GM23338 (cell line): ENCODE measurements around the gene STAT3. TPM values are rescaled to one million over a fixed set of nuclear protein-coding genes. Genes with fewer than 3 reads are reported as not detected.

Experiments used
- ATAC-seq: fragments of 200-7000 bp; cut with Tn5 transposase; 3 replicates; pipeline ENCODE4 v1.9.1; 2020
- DNase-seq: peaks from one replicate; pipeline ENCODE4 v3.0.0-alpha.2; 2015; ENCODE audit warnings: low spot score
- H2AFZ ChIP-seq: fragments of 200-600 bp; sonication (generic); 2 replicates; pipeline ENCODE4 v1.8.0; 2016; ENCODE audit warnings: antibody characterized with exemption, mild to moderate bottlenecking, moderate library complexity
- H3F3A ChIP-seq: fragments of 200-600 bp; sonication (generic); replicated peaks from 2 replicates; pipeline ENCODE4 v1.8.0; 2017; ENCODE audit warnings: antibody characterized with exemption, mixed run types, low read depth
- H3K27ac ChIP-seq: fragments of 200-600 bp; sonication (generic); 2 replicates; pipeline ENCODE4 v1.6.1; 2016; ENCODE audit warnings: low read depth
- H3K27me3 ChIP-seq: fragments of 200-600 bp; sonication (generic); 2 replicates; pipeline ENCODE4 v1.8.0; 2016; ENCODE audit warnings: mild to moderate bottlenecking, mixed run types, moderate library complexity; ENCODE audit not compliant: insufficient read depth
- H3K36me3 ChIP-seq: fragments of 200-600 bp; sonication (generic); 2 replicates; pipeline ENCODE4 v1.8.0; 2016; ENCODE audit warnings: mild to moderate bottlenecking; ENCODE audit not compliant: insufficient read depth
- H3K4me1 ChIP-seq: fragments of 200-600 bp; sonication (generic); 2 replicates; pipeline ENCODE4 v1.8.0; 2016; ENCODE audit warnings: mild to moderate bottlenecking, moderate library complexity; ENCODE audit not compliant: insufficient read depth
- H3K4me2 ChIP-seq: fragments of 200-600 bp; sonication (generic); 2 replicates; pipeline ENCODE4 v1.7.1; 2017; ENCODE audit warnings: mixed run types
- H3K4me3 ChIP-seq: fragments of 200-600 bp; sonication (generic); 2 replicates; pipeline ENCODE4 v1.6.1; 2016; ENCODE audit warnings: mixed run types
- H3K79me2 ChIP-seq: fragments of 200-600 bp; sonication (generic); replicated peaks from 2 replicates; pipeline ENCODE4 v1.8.0; 2017; ENCODE audit warnings: mild to moderate bottlenecking; ENCODE audit not compliant: insufficient read depth
- H3K9me2 ChIP-seq: fragments of 200-600 bp; sonication (generic); 2 replicates; pipeline ENCODE4 v1.8.0; 2017; ENCODE audit not compliant: insufficient read depth
- H4K20me1 ChIP-seq: fragments of 200-600 bp; sonication (generic); replicated peaks from 2 replicates; pipeline ENCODE4 v1.8.0; 2017; ENCODE audit warnings: mild to moderate bottlenecking; ENCODE audit not compliant: insufficient read depth
- H3K27ac Mint-ChIP-seq: 2 replicates; pipeline ENCODE4 v1.8.0; 2020; ENCODE audit warnings: inconsistent platforms, mild to moderate bottlenecking, moderate library complexity, mixed read lengths
- H3K27me3 Mint-ChIP-seq: 3 replicates; pipeline ENCODE4 v1.8.0; 2022; ENCODE audit warnings: low read depth, mild to moderate bottlenecking, moderate library complexity, mixed read lengths, inconsistent platforms; ENCODE audit not compliant: insufficient read depth, poor library complexity
- H3K36me3 Mint-ChIP-seq: 3 replicates; pipeline ENCODE4 v1.8.0; 2021; ENCODE audit warnings: low read depth, mild to moderate bottlenecking, inconsistent platforms, moderate library complexity, mixed read lengths
- H3K4me1 Mint-ChIP-seq: 3 replicates; pipeline ENCODE4 v1.8.0; 2020; ENCODE audit warnings: mild to moderate bottlenecking, inconsistent platforms, mixed read lengths
- H3K4me3 Mint-ChIP-seq: 3 replicates; pipeline ENCODE4 v1.8.0; 2021; ENCODE audit warnings: moderate library complexity, mild to moderate bottlenecking, inconsistent platforms, mixed read lengths
- H3K9me3 Mint-ChIP-seq: 3 replicates; pipeline ENCODE4 v1.8.0; 2020; ENCODE audit warnings: moderate library complexity, mild to moderate bottlenecking, inconsistent platforms, mixed read lengths
- CREB1 ChIP-seq: fragments of 250-450 bp; sonication (Bioruptor Pico); IDR thresholded peaks from 2 replicates; pipeline ENCODE4 v1.5.0; 2020; ENCODE audit warnings: low read depth, mild to moderate bottlenecking, moderate library complexity
- ETS1 ChIP-seq: IDR thresholded peaks from 2 replicates; pipeline ENCODE4 v1.6.1; 2016; ENCODE audit warnings: antibody characterized with exemption
- EZH2 ChIP-seq: fragments of 200-600 bp; sonication (generic); IDR thresholded peaks from one replicate; pipeline ENCODE4 v1.8.0; 2017; ENCODE audit warnings: antibody characterized with exemption, mild to moderate bottlenecking, low read depth; ENCODE audit not compliant: unreplicated experiment
- EZH2phosphoT487 ChIP-seq: fragments of 200-600 bp; sonication (generic); IDR thresholded peaks from one replicate; pipeline ENCODE4 v1.8.1; 2018; ENCODE audit warnings: antibody characterized with exemption; ENCODE audit not compliant: unreplicated experiment
- REST ChIP-seq: IDR thresholded peaks from one replicate; pipeline ENCODE4 v1.6.1; 2018; ENCODE audit warnings: antibody characterized with exemption; ENCODE audit not compliant: unreplicated experiment
- STAT1 ChIP-seq: IDR thresholded peaks from one replicate; pipeline ENCODE4 v1.6.1; 2016; ENCODE audit warnings: antibody characterized with exemption; ENCODE audit not compliant: unreplicated experiment
- ZNF114 ChIP-seq: fragments of 250-450 bp; sonication (Bioruptor Pico); IDR thresholded peaks from 2 replicates; pipeline ENCODE4 v1.5.0; 2020; ENCODE audit warnings: mild to moderate bottlenecking, moderate library complexity
- ZNF331 ChIP-seq: fragments of 250-450 bp; sonication (Bioruptor Pico); IDR thresholded peaks from 2 replicates; pipeline ENCODE4 v1.5.0; 2020; ENCODE audit warnings: low read depth, mild to moderate bottlenecking, moderate library complexity
- polyA plus RNA-seq: library from polyadenylated mRNA; unstranded; fragments of >200 nt; fragmentation: Nextera tagmentation; extraction: Ambion mirVana; gene quantifications from 2 replicates; pipeline ENCODE4 v1.2.1, GENCODE V29; 2016
- total RNA-seq: library from RNA; depleted of rRNA; stranded (reverse); fragments of >200 nt; shearing (Covaris generic); gene quantifications from 2 replicates; pipeline ENCODE4 v1.2.3, GENCODE V29; 2014
- TF ChIP-seq, protein P1 (sequence below): fragments of 250-450 bp; sonication (Bioruptor Pico); IDR thresholded peaks from 2 replicates; pipeline ENCODE4 v1.5.0; 2020; ENCODE audit warnings: mild to moderate bottlenecking, moderate library complexity

Gene STAT3
- total and polyA plus RNA-seq, 2 experiments from 2014 or later, result 49.5 to 78.0 TPM

GRCh38 chr17:42347198-42347597 is 41.0 kb downstream of the STAT3 start:
- peaks cover 9% of the 10 kb centered on the region for H3K36me3 ChIP-seq
- H3K4me1 ChIP-seq, result peaks cover 6% of the 10 kb centered on the region; the same call in 1 of the 2 replicates
- H3K9me3 Mint-ChIP-seq, result no peaks in the 10 kb centered on the region
- DNase-seq (no peak), ATAC-seq (no peak)
- no peak overlapping the region for H3K4me3 ChIP-seq
- peaks cover 24% of the 10 kb centered on the region; the same call in 2 of the 3 replicates for H3K4me1 Mint-ChIP-seq
- H3K4me3 Mint-ChIP-seq, result no peak overlapping the region
- peaks cover 51% of the 10 kb centered on the region for H3K36me3 Mint-ChIP-seq
- H3K27ac ChIP-seq, result no peak overlapping the region
- TF ChIP-seq STAT1 (no peak), EZH2 (no peak), ZNF331 (CRISPR knock-in tag) (no peak), ZNF114 (no peak), REST (no peak), EZH2phosphoT487 (no peak), CREB1 (CRISPR knock-in tag) (no peak), ETS1 (no peak)
- TF ChIP-seq, protein P1, sequence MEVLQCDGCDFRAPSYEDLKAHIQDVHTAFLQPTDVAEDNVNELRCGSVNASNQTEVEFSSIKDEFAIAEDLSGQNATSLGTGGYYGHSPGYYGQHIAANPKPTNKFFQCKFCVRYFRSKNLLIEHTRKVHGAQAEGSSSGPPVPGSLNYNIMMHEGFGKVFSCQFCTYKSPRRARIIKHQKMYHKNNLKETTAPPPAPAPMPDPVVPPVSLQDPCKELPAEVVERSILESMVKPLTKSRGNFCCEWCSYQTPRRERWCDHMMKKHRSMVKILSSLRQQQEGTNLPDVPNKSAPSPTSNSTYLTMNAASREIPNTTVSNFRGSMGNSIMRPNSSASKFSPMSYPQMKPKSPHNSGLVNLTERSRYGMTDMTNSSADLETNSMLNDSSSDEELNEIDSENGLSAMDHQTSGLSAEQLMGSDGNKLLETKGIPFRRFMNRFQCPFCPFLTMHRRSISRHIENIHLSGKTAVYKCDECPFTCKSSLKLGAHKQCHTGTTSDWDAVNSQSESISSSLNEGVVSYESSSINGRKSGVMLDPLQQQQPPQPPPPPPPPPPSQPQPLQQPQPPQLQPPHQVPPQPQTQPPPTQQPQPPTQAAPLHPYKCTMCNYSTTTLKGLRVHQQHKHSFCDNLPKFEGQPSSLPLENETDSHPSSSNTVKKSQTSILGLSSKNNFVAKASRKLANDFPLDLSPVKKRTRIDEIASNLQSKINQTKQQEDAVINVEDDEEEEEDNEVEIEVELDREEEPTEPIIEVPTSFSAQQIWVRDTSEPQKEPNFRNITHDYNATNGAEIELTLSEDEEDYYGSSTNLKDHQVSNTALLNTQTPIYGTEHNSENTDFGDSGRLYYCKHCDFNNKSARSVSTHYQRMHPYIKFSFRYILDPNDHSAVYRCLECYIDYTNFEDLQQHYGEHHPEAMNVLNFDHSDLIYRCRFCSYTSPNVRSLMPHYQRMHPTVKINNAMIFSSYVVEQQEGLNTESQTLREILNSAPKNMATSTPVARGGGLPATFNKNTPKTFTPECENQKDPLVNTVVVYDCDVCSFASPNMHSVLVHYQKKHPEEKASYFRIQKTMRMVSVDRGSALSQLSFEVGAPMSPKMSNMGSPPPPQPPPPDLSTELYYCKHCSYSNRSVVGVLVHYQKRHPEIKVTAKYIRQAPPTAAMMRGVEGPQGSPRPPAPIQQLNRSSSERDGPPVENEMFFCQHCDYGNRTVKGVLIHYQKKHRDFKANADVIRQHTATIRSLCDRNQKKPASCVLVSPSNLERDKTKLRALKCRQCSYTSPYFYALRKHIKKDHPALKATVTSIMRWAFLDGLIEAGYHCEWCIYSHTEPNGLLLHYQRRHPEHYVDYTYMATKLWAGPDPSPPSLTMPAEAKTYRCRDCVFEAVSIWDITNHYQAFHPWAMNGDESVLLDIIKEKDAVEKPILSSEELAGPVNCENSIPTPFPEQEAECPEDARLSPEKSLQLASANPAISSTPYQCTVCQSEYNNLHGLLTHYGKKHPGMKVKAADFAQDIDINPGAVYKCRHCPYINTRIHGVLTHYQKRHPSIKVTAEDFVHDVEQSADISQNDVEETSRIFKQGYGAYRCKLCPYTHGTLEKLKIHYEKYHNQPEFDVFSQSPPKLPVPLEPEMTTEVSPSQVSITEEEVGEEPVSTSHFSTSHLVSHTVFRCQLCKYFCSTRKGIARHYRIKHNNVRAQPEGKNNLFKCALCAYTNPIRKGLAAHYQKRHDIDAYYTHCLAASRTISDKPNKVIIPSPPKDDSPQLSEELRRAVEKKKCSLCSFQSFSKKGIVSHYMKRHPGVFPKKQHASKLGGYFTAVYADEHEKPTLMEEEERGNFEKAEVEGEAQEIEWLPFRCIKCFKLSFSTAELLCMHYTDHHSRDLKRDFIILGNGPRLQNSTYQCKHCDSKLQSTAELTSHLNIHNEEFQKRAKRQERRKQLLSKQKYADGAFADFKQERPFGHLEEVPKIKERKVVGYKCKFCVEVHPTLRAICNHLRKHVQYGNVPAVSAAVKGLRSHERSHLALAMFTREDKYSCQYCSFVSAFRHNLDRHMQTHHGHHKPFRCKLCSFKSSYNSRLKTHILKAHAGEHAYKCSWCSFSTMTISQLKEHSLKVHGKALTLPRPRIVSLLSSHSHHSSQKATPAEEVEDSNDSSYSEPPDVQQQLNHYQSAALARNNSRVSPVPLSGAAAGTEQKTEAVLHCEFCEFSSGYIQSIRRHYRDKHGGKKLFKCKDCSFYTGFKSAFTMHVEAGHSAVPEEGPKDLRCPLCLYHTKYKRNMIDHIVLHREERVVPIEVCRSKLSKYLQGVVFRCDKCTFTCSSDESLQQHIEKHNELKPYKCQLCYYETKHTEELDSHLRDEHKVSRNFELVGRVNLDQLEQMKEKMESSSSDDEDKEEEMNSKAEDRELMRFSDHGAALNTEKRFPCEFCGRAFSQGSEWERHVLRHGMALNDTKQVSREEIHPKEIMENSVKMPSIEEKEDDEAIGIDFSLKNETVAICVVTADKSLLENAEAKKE, result no peak
- peaks cover 3% of the 10 kb centered on the region for H3K27me3 Mint-ChIP-seq
- peaks cover 10% of the 10 kb centered on the region; the same call in 1 of the 2 replicates for H4K20me1 ChIP-seq
- H3F3A ChIP-seq, result peaks cover 7% of the 10 kb centered on the region
- no peaks in the 10 kb centered on the region for H3K27me3 ChIP-seq
- no peak overlapping the region for H3K4me2 ChIP-seq
- no peak overlapping the region for H3K27ac Mint-ChIP-seq
- no peak overlapping the region for H2AFZ ChIP-seq
- no peaks in the 10 kb centered on the region; the same call in 1 of the 2 replicates for H3K9me2 ChIP-seq
- peaks cover 45% of the 10 kb centered on the region for H3K79me2 ChIP-seq
